Osteoblast (primary cell): Measurements from ENCODE around the gene ABLIM2. TPM values are rescaled to one million over a fixed set of nuclear protein-coding genes. Genes with fewer than 3 reads are reported as not detected.
A peak's percentile ranks its signal among the peaks of the same experiment; 100 is the strongest.

Experiments
- DNase-seq: peaks from one replicate; pipeline ENCODE4 v3.0.0; 2011; ENCODE audit warnings: low spot score, mixed read lengths; ENCODE audit not compliant: insufficient read length; ENCODE audit errors: missing footprints
- H2AFZ ChIP-seq: 2 replicates; pipeline ENCODE4 v1.6.0; 2011; ENCODE audit warnings: mild to moderate bottlenecking, low read length
- H3K27ac ChIP-seq: 2 replicates; pipeline ENCODE4 v1.5.1; 2011; ENCODE audit warnings: mild to moderate bottlenecking, low read depth, low read length, moderate library complexity
- H3K27me3 ChIP-seq: 2 replicates; pipeline ENCODE4 v1.6.0; 2012; ENCODE audit warnings: mild to moderate bottlenecking, control low read depth, inconsistent platforms, low read length, moderate library complexity; ENCODE audit not compliant: insufficient read depth
- H3K36me3 ChIP-seq: 2 replicates; pipeline ENCODE4 v1.5.1; 2011; ENCODE audit warnings: mild to moderate bottlenecking, low read length, control low read depth, moderate library complexity; ENCODE audit not compliant: insufficient read depth
- H3K4me1 ChIP-seq: 2 replicates; pipeline ENCODE4 v1.5.1; 2011; ENCODE audit warnings: mild to moderate bottlenecking, low read length, control low read depth, moderate library complexity; ENCODE audit not compliant: insufficient read depth
- H3K4me2 ChIP-seq: 2 replicates; pipeline ENCODE4 v1.6.0; 2011; ENCODE audit warnings: mild to moderate bottlenecking, low read length; ENCODE audit not compliant: insufficient read depth
- H3K4me3 ChIP-seq: fragments of 200-600 bp; sonication (generic); 3 replicates; pipeline ENCODE4 v1.5.1; 2012; ENCODE audit warnings: mild to moderate bottlenecking, low read length, inconsistent platforms; ENCODE audit not compliant: insufficient read depth
- H3K79me2 ChIP-seq: 2 replicates; pipeline ENCODE4 v1.6.0; 2012; ENCODE audit warnings: mild to moderate bottlenecking, low read length, control low read depth, inconsistent platforms; ENCODE audit not compliant: insufficient read depth
- H3K9me3 ChIP-seq: 2 replicates; pipeline ENCODE4 v1.5.1; 2011; ENCODE audit warnings: low read depth, low read length, control low read depth
- H4K20me1 ChIP-seq: 2 replicates; pipeline ENCODE4 v1.6.0; 2012; ENCODE audit warnings: mild to moderate bottlenecking, low read length, control low read depth; ENCODE audit not compliant: insufficient read depth
- CTCF ChIP-seq: IDR thresholded peaks from 2 replicates; pipeline ENCODE4 v1.5.1; 2011; ENCODE audit warnings: mild to moderate bottlenecking, low read depth, low read length, moderate library complexity; ENCODE audit errors: extremely low read depth
- total RNA-seq: library from RNA; depleted of rRNA; stranded (reverse); fragments of >200 nt; gene quantifications from 2 replicates; pipeline ENCODE4 v1.2.3, GENCODE V29; 2012

ABLIM2 gene
- total RNA-seq, 1 donor: 0.36 TPM

GRCh38 chr4:8108991-8109390, 49.6 kb downstream of the ABLIM2 start:
- H3K4me1 ChIP-seq: no peaks in the 10 kb centered on the region
- no peaks in the 10 kb centered on the region for H3K79me2 ChIP-seq
- DNase-seq: peak; percentile 73
- no peak overlapping the region for H3K27ac ChIP-seq
- no peaks in the 10 kb centered on the region for H3K9me3 ChIP-seq
- H4K20me1 ChIP-seq: no peaks in the 10 kb centered on the region
- H3K36me3 ChIP-seq: no peaks in the 10 kb centered on the region
- H3K4me3 ChIP-seq: no peak overlapping the region
- H3K4me2 ChIP-seq: no peak overlapping the region
- no peak for TF ChIP-seq CTCF
- H2AFZ ChIP-seq: no peak overlapping the region
- H3K27me3 ChIP-seq: peaks cover 31% of the 10 kb centered on the region

DNA sequence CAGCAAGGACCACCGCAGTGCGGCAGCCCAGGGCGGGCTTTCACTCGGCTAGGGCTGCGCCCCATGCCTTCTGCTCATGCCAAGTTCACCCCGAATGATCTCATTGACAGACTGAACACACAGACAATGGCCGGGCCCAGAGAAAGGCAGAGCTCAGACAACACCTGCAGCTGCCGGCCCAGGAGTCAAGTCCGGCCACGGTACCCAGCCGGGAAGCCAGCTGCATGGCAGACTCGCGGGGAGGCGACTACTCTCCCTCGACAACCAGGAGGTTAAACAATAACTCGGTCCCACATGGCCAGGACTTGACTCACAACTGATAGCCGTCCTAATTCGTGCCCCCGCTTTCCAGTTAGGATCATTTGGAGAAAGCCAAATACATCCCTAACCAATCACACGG, 50.4 kb downstream of the ABLIM2 start:
- H3K4me3 ChIP-seq: no peak overlapping the region
- H4K20me1 ChIP-seq: no peaks in the 10 kb centered on the region
- peak; percentile 51 for DNase-seq
- no peaks in the 10 kb centered on the region for H3K4me1 ChIP-seq
- no peaks in the 10 kb centered on the region for H3K9me3 ChIP-seq
- H3K36me3 ChIP-seq: no peaks in the 10 kb centered on the region
- no peak for TF ChIP-seq CTCF
- H3K79me2 ChIP-seq: no peaks in the 10 kb centered on the region
- no peak overlapping the region for H2AFZ ChIP-seq
- H3K27ac ChIP-seq: no peak overlapping the region
- peaks cover 36% of the 10 kb centered on the region for H3K27me3 ChIP-seq
- H3K4me2 ChIP-seq: no peak overlapping the region

GRCh38 chr4:8107146-8107657, 51.4 kb downstream of the ABLIM2 start:
- Histone ChIP-seq H3K4me2 (no peak overlapping the region), H4K20me1 (no peaks in the 10 kb centered on the region), H3K4me3 (no peak overlapping the region), H3K79me2 (no peaks in the 10 kb centered on the region), H3K4me1 (no peaks in the 10 kb centered on the region), H3K27ac (no peak overlapping the region), H3K9me3 (no peaks in the 10 kb centered on the region), H3K36me3 (no peaks in the 10 kb centered on the region), H3K27me3 (peaks cover 36% of the 10 kb centered on the region), H2AFZ (no peak overlapping the region)
- no peak for TF ChIP-seq CTCF
- DNase-seq: peak; percentile 62

DNA sequence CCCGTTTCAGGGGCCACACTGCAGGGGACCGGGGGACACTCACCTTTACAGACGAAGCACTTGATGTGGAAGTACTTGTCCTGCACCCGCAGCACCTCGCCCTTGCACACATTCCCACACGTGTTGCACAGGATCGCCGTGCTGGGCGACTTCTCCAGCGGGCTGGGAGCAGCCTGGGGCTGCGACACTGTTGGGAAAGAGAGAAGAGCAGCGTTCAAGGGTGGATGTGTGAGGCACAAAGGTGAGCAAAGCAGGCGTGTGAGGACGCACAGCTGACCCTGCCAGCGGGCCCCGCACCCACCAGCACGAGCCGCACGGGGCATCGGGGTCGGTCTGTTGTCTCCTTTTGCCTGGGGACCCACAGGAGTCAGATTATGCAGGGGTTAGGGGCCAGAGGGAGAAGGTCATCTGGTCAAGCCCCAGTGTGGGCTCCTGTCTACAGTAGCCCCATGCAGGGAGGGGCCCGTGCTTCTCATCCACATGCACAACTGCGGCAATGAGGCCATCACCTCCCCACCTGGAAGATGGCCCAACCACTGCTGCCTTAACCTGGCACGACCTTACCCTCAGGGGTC, 52.1 kb downstream of the ABLIM2 start:
- no peaks in the 10 kb centered on the region for H3K9me3 ChIP-seq
- H2AFZ ChIP-seq: no peak overlapping the region
- no peaks in the 10 kb centered on the region for H3K36me3 ChIP-seq
- DNase-seq: peak; percentile 58
- peaks cover 36% of the 10 kb centered on the region for H3K27me3 ChIP-seq
- H3K27ac ChIP-seq: no peak overlapping the region
- no peaks in the 10 kb centered on the region for H4K20me1 ChIP-seq
- no peak overlapping the region for H3K4me3 ChIP-seq
- TF ChIP-seq CTCF: no peak
- H3K79me2 ChIP-seq: no peaks in the 10 kb centered on the region
- no peak overlapping the region for H3K4me2 ChIP-seq
- H3K4me1 ChIP-seq: no peaks in the 10 kb centered on the region
